ENCODE measurements around the gene PRR13. TPM values are rescaled to one million over a fixed set of nuclear protein-coding genes. Genes with fewer than 3 reads are reported as not detected.

The PRR13 gene
- total and polyA plus RNA-seq, 9 of the 15 experiments (the other 6 are each of a cell fraction or from before 2014, with no cell fraction given), result 117 to 835 (median 285) TPM

- in situ Hi-C loops (cut with MboI), result no loop called here
- no peak for ATAC-seq
- H3K9ac ChIP-seq (ENCODE audit: insufficient read depth in 1 of 2, low read depth in 2 of 2, low read length in 2 of 2), result no peak overlapping the region
- FAIRE-seq, result no peak
- BruUV-seq (replicated peaks), result no TSS peak
- H3K4me1 ChIP-seq (replicated peaks in 1 of 2; ENCODE audit: control insufficient read depth in 2 of 2, insufficient read depth in 2 of 2, low read length in 2 of 2), result peaks cover 0 to 13% of the 10 kb centered on the region in 2 experiments; a peak in 3 of 5 replicates
- H4K20me1 ChIP-seq (replicated peaks; ENCODE audit: control insufficient read depth, insufficient read depth, low read length), result no peaks in the 10 kb centered on the region
- H3K9me3 ChIP-seq (replicated peaks; ENCODE audit: control insufficient read depth, insufficient read depth, low read depth, low read length), result no peaks in the 10 kb centered on the region
- DNase-seq (ENCODE audit: extremely low read depth in 1 of 4, low spot score in 3 of 4), result no peak
- no peak for TF ChIP-seq MAFF (IDR thresholded peaks at IDR 0.05; ENCODE audit: low read length)
- TF ChIP-seq CHD1 (IDR thresholded peaks at IDR 0.05; ENCODE audit: low read length), result no peak
- no peak for TF ChIP-seq NUFIP1 (IDR thresholded peaks at IDR 0.05; ENCODE audit: partially characterized antibody)
- TF ChIP-seq KLF16 (IDR thresholded peaks at IDR 0.05), result no peak
- no peak for TF ChIP-seq SETDB1 (IDR thresholded peaks at IDR 0.05; ENCODE audit: low read length)
- TF ChIP-seq ZNF146 (CRISPR knock-in tag; IDR thresholded peaks at IDR 0.05; ENCODE audit: unreplicated experiment), result no peak
- TF ChIP-seq ZNF41 (CRISPR knock-in tag; conservative IDR thresholded peaks at IDR 0.05), result no peak
- no peak for TF ChIP-seq TFE3 (CRISPR knock-in tag; IDR thresholded peaks at IDR 0.05)
- no peak for TF ChIP-seq CBFA2T2 (conservative IDR thresholded peaks at IDR 0.05)
- TF ChIP-seq FOXO4 (CRISPR knock-in tag; IDR thresholded peaks at IDR 0.05), result no peak
- TF ChIP-seq STAG1 (CRISPR knock-in tag; IDR thresholded peaks at IDR 0.05; ENCODE audit: borderline replicate concordance), result no peak
- TF ChIP-seq TEAD4 (IDR thresholded peaks at IDR 0.05; ENCODE audit: low read length), result no peak
- TF ChIP-seq TEAD4 (CRISPR knock-in tag; IDR thresholded peaks at IDR 0.05; ENCODE audit: borderline replicate concordance), result no peak
- no peak for TF ChIP-seq HNRNPK (IDR thresholded peaks at IDR 0.05; ENCODE audit: low read depth, low read length, poor library complexity, severe bottlenecking)
- no peak for TF ChIP-seq DPF2 (IDR thresholded peaks at IDR 0.05)
- TF ChIP-seq HINFP (tag; conservative IDR thresholded peaks at IDR 0.05; ENCODE audit: low read depth), result no peak
- TF ChIP-seq JUND (IDR thresholded peaks at IDR 0.05; ENCODE audit: borderline replicate concordance, low read depth, low read length), result no peak
- TF ChIP-seq JUND (tag; IDR thresholded peaks at IDR 0.05; ENCODE audit: borderline replicate concordance, low read depth, low read length), result no peak
- no peak for TF ChIP-seq POLR2A (conservative IDR thresholded peaks at IDR 0.05)
- H2AFZ ChIP-seq (ENCODE audit: low read depth, low read length), result no peak overlapping the region
- H3K9me1 ChIP-seq (ENCODE audit: control insufficient read depth, insufficient read depth, low read length), result no peaks in the 10 kb centered on the region
- H3K27ac ChIP-seq (ENCODE audit: extremely low read depth, low read depth, low read length), result no peak overlapping the region
- ChIA-PET POLR2A (interaction anchor here (1.1 to 2.3 kb wide), 3 partner anchors 11 to 37 kb away, joined by 4 to 7 read pairs (median 7); no protein-coding TSS in a partner anchor), CTCF (ENCODE audit: low intra/inter-chr PET ratio) (no interaction called here)
- intact Hi-C loops (cut with micrococcal nuclease), result no loop called here
- H3K4me3 ChIP-seq, result no peak overlapping the region
- H3K36me3 ChIP-seq (ENCODE audit: control insufficient read depth, insufficient read depth, low read length), result peaks cover 63% of the 10 kb centered on the region
- H3K4me2 ChIP-seq (ENCODE audit: insufficient read depth, low read length), result no peak overlapping the region
- 94% methylated on average over 5 of the region's 5 CpGs for WGBS (ENCODE audit: insufficient coverage, low coverage, missing lambda C conversion rate)
- H3K27me3 ChIP-seq (ENCODE audit: control insufficient read depth in 2 of 2, insufficient read depth in 2 of 2, low read length in 2 of 2), result no peaks in the 10 kb centered on the region
- 0 out of 3 replicates have a peak, but pooled peaks cover 3% of the 10 kb centered on the region for H3K79me2 ChIP-seq (ENCODE audit: control insufficient read depth, insufficient read depth, low read length)
Observed at GRCh38 chr12:53410951-53411350, 30.6 kb upstream of the PRR13 start.

Data from K562 (cell line).